ENCODE measurements around the gene DHX34. TPM values are rescaled to one million over a fixed set of nuclear protein-coding genes. Genes with fewer than 3 reads are reported as not detected.
"Not testable (repeated sequence)": the region's sequence is repeated elsewhere in the genome, so short reads cannot be mapped to it uniquely, and the experiment has no call there.

DHX34 gene, protein sequence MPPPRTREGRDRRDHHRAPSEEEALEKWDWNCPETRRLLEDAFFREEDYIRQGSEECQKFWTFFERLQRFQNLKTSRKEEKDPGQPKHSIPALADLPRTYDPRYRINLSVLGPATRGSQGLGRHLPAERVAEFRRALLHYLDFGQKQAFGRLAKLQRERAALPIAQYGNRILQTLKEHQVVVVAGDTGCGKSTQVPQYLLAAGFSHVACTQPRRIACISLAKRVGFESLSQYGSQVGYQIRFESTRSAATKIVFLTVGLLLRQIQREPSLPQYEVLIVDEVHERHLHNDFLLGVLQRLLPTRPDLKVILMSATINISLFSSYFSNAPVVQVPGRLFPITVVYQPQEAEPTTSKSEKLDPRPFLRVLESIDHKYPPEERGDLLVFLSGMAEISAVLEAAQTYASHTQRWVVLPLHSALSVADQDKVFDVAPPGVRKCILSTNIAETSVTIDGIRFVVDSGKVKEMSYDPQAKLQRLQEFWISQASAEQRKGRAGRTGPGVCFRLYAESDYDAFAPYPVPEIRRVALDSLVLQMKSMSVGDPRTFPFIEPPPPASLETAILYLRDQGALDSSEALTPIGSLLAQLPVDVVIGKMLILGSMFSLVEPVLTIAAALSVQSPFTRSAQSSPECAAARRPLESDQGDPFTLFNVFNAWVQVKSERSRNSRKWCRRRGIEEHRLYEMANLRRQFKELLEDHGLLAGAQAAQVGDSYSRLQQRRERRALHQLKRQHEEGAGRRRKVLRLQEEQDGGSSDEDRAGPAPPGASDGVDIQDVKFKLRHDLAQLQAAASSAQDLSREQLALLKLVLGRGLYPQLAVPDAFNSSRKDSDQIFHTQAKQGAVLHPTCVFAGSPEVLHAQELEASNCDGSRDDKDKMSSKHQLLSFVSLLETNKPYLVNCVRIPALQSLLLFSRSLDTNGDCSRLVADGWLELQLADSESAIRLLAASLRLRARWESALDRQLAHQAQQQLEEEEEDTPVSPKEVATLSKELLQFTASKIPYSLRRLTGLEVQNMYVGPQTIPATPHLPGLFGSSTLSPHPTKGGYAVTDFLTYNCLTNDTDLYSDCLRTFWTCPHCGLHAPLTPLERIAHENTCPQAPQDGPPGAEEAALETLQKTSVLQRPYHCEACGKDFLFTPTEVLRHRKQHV
- total RNA-seq (10 to 100 TPM in 1 of 2 donors, 1 to 10 TPM in 1; 6.2 to 11.6 TPM), polyA plus RNA-seq (1 to 10 TPM; 3.1 to 6.1 TPM)

DNA sequence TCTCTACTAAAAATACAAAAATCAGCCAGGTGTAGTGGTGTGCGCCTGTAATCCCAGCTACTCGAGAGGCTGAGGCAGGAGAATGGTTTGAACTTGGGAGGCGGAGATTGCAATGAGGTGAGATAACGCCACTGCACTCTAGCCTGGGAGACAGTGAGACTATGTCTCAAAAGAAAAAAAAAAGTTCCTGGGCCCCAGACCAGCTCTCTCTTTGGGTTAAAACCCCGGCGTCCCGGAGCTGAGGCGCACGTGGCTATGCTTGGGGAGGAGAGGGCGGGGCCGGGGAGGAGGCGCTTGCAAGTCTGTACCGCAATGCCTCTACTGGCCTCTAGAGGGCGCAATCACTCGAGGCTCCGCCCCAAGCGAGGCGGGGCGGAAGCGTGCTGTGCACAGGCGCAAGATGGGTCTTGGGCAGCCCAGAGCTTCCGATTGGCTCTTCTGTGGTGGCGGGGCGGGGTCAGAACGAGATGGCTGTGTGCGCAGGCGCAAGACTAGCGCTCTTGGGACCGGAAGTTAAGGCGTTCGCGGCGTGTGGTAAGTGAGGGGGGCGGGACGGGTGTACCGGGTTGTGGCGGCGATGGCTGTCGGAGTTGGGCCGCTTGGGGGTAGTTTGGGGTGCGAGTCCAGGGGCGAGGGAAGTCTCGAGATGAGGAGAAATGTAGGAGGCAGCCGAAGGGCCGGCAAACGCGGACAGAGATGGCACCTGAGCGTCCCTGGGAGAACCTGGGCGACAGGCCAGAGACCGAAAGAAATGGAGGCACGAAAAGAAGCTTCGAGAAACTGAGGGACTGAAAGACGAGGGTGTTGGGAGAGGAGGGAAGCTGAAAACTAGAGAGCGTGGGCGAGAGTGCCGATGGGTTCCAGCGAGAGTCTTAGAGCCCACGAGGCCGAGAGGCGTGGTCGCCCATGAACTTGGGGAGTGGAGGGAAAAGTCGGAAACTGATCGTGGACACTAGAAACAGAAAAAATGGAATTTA lies at the start of gene DHX34:
Gene DHX34 (plus strand): TSS at position 497 of the 977 bp plus-strand sequence. CDS start 3,716 bp downstream, outside the sequence.
- 4% methylated on average over 63 of the region's 63 CpGs for WGBS
- H3K9me3 ChIP-seq (ENCODE audit: control insufficient read depth in 4 of 4, low read length in 3 of 4), result no peaks in the 10 kb centered on the region
- H3K27me3 ChIP-seq (ENCODE audit: control insufficient read depth in 4 of 4, insufficient read depth in 4 of 4, low read length in 3 of 4), result no peaks in the 10 kb centered on the region
- peaks cover 0 to 3% (median 1%) of the 10 kb centered on the region in 4 donors for H3K36me3 ChIP-seq (ENCODE audit: control insufficient read depth in 4 of 4, insufficient read depth in 3 of 4, low read depth in 1 of 4, low read length in 3 of 4)
- peaks cover 2 to 24% (median 16%) of the 10 kb centered on the region in 4 donors for H3K4me1 ChIP-seq (ENCODE audit: control insufficient read depth in 4 of 4, insufficient read depth in 4 of 4, low read length in 3 of 4)
- H3K9ac ChIP-seq (ENCODE audit: low read depth in 1 of 2, low read length in 2 of 2), result peak within 1 kb of the TSS; percentile 73 to 93
- TF ChIP-seq ZBTB33 (IDR thresholded peaks at IDR 0.05) (no peak), FOXA2 (IDR thresholded peaks at IDR 0.05) (peak; percentile 9), NR2F2 (IDR thresholded peaks at IDR 0.05) (no peak), SP1 (IDR thresholded peaks at IDR 0.05) (peak; percentile 81), TAF1 (conservative IDR thresholded peaks at IDR 0.05) (no peak), HNF4G (IDR thresholded peaks at IDR 0.05) (no peak), HNF4A (conservative IDR thresholded peaks at IDR 0.05) (peak in 1 of 2 donors; percentile 6), MAX (IDR thresholded peaks at IDR 0.05) (peak; percentile 96), EGR1 (IDR thresholded peaks at IDR 0.05; ENCODE audit: low read depth in 2 of 2) (peak in 1 of 2 donors; percentile 15), RXRA (IDR thresholded peaks at IDR 0.05) (peak in 1 of 2 donors; percentile 37), CTCF (IDR thresholded peaks at IDR 0.05; ENCODE audit: low read depth, low read length, missing input control) (peak; percentile 100), FOXA1 (IDR thresholded peaks at IDR 0.05) (no peak), YY1 (IDR thresholded peaks at IDR 0.05) (peak; percentile 86), REST (IDR thresholded peaks at IDR 0.05) (no peak), GABPA (IDR thresholded peaks at IDR 0.05 in 1 of 2, conservative IDR thresholded peaks at IDR 0.05 in 1 of 2) (peak in 1 of 2 donors; percentile 88), JUND (IDR thresholded peaks at IDR 0.05) (no peak), RAD21 (IDR thresholded peaks at IDR 0.05) (peak; percentile 68 to 79)
- TF ChIP-seq, protein P1, sequence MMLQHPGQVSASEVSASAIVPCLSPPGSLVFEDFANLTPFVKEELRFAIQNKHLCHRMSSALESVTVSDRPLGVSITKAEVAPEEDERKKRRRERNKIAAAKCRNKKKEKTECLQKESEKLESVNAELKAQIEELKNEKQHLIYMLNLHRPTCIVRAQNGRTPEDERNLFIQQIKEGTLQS (IDR thresholded peaks at IDR 0.05), result no peak
- peak within 1 kb of the TSS; percentile 64 to 99 (median 83) for H3K4me3 ChIP-seq (ENCODE audit: low read depth in 1 of 3, low read length in 3 of 3)
- peak; percentile 99 for DNase-seq (ENCODE audit: low spot score)
- H3K27ac ChIP-seq (ENCODE audit: low read depth in 1 of 2, low read length in 2 of 2), result peak within 1 kb of the TSS; percentile 30 to 73

- not testable (repeated sequence) for DNase-seq (ENCODE audit: low spot score); H3K27me3 ChIP-seq (ENCODE audit: control insufficient read depth in 4 of 4, insufficient read depth in 4 of 4, low read length in 3 of 4); H3K36me3 ChIP-seq (ENCODE audit: control insufficient read depth in 4 of 4, insufficient read depth in 3 of 4, low read depth in 1 of 4, low read length in 3 of 4); H3K9ac ChIP-seq (ENCODE audit: low read depth in 1 of 2, low read length in 2 of 2); H3K4me1 ChIP-seq (ENCODE audit: control insufficient read depth in 4 of 4, insufficient read depth in 4 of 4, low read length in 3 of 4); H3K4me3 ChIP-seq (ENCODE audit: low read depth in 1 of 3, low read length in 3 of 3); H3K27ac ChIP-seq (ENCODE audit: low read depth in 1 of 2, low read length in 2 of 2); H3K9me3 ChIP-seq (ENCODE audit: control insufficient read depth in 4 of 4, low read length in 3 of 4)
- WGBS, result 95% methylated on average over 14 of the region's 14 CpGs
Measured at GRCh38 chr19:47300867-47301266, 48.2 kb upstream of the DHX34 start.
